GM21825 (cell line): ENCODE data around the gene CGB8.
"Not testable (repeated sequence)": the region's sequence is repeated elsewhere in the genome, so short reads cannot be mapped to it uniquely, and the experiment has no call there.

Experiments
- ATAC-seq: cut with Tn5 transposase; IDR thresholded peaks from one replicate; pipeline ENCODE4 v1.9.1; 2021; ENCODE audit warnings: mild to moderate bottlenecking, moderate library complexity; ENCODE audit not compliant: unreplicated experiment

CGB8 gene

DNA sequence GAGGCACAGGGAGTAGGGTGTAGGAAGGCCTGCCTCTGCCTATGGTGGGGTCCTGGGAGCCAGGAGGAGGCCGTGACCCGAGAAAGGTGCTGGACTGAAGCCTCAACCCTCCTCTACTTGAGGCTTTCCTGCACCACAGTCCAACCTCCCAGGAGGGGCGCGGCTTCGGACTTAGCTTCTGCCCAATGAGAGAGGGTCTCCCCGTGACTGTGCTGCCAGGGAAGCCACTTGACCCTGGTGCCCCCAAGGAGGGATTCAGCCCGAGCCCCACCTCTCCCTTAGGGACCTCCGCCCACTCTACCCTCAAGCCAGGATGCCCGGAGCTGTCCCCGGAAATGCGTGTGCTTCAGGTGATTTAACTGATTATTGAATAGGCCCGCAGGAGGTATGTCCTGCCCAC, at the start of gene CGB8:
CGB8 (minus strand) TSS at position 101 of the 400 bp plus-strand sequence. CDS start 372 bp downstream, outside the sequence.
- not testable (repeated sequence) for ATAC-seq

DNA sequence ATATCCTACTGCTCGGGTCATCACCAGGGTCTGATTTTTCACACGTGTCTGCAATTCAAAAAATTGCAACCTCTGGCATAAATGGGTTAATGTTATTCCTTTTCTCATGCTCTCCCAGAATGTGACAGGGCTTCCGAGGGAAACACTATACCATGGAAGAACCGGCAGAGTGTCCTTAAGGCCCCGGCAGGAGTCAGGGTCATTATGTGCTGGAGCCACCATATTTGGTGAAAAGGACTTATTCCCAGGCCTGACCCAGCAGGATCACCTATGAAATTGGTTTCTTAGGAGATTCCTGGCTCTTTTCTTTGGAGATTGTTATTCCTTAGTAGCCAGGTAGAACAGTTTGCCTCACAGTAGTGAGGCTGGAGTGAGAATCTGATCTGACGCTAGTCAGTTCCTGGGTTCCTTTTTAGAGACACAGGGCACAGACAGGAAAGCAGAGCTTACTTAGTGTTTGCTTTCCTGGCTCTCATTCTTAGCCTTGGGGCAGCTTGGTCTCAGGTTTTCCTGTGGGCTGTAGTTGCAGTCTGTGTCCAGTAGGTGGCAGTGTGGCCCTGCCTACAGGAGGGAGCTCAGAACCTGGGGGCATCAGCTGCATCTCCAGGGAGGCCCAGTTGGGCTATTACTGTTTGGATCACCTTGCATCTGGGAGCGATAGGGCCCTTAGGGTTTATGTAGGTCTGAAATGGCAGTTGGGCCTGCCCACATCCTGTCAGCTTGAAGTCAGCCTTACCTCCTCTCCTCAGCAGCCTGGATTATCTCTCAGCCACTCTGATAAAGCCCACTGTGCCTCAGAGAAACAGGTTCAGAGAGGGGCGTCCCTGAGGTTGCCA, 48.8 kb upstream of the CGB8 start:
- ATAC-seq = no peak

DNA sequence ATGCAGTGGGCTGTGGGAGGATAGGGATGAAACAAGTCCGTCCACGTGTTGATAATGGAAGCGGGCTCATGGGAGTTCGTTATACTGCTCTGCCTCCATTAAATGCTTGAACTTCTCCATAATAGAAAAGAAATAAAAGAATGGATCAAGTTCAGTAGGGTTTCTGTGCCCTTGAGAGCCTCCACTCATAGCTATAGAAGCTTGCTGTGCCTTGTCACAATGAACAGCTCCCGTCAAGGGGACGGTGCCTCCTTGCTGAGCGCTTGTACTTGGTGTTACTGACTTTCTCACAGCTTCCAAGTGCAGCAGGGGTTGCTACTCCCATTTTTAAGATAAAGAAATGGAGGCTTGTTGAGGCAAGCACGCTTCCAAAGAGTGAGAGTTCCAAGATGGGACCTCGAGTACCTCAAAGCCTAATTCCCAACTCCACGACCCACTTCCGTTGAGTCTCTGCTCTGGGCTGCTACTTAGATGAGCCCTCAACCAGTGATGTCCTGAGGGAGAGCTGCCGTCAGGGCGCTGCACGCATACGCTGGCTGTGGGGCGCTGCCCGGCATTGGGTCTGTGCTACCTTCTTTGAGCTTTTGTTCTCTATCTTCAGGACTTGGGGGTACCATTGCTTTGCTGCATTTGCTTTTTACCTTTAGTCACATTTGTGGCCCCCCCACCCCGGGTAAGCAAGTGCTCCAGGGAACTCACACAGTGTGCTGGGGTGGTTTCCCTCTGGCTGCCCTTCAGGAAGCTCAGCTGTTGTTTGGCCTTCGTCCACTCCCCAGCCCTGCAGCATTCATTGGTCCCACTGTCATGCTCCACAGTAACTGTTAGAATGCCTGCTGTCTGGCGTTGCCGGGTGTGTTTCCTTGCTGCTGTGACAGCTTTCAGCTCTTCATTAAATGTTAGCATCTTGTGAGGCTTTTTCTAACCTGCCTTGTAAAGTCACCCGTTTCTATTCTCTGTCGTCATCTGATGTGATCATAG, 45.9 kb upstream of the CGB8 start:
- no peak for ATAC-seq

DNA sequence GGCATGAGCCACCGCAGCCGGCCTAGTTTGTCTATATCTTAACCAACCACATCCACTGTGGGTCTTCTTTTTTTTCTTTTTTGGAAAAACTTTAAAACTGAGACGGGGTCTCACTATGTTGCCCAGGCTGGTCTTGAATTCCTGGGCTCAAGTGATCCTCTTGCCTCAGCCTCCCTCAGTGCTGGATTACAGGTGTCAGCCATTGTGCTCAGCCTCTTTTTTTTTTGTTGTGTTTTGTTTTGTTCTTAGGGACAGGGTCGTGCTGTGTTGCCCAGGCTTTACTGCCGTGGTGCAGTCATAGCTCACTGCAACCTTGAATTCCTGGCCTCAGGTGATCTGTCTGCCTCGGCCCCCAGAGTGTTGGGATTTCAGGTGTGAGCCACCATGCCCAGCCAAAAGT, 43.8 kb upstream of the CGB8 start:
- ATAC-seq = no peak

DNA sequence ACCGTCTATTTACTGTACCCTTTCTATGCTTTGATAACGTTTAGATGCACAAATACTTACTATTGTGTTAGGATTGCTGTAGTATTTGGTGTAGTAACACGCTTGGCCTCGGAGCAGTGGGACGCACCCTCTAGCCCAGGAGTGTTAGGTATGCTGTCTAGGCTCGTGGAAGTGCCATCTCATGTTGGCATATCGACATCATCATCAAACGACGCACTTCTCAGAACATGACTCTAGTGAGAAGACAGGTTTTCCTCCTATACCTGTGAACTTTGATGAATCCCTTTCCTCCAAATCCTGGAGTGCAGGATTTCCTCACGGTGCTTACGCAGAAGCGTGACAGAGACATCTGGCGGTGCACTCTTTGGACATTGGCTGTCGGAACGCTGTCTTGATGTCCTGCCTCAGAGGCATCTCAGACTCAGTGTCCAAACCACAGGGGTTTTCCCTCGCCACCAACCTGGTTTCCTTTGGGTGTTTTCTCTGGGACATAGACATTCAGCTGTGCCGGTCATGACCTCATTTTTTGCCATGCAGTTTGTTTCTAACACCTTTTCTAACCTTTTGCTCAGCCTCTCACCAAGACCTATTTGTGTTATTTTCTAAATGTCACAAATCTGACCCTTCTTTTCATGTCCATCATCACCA, 42.6 kb upstream of the CGB8 start:
- no peak for ATAC-seq

DNA sequence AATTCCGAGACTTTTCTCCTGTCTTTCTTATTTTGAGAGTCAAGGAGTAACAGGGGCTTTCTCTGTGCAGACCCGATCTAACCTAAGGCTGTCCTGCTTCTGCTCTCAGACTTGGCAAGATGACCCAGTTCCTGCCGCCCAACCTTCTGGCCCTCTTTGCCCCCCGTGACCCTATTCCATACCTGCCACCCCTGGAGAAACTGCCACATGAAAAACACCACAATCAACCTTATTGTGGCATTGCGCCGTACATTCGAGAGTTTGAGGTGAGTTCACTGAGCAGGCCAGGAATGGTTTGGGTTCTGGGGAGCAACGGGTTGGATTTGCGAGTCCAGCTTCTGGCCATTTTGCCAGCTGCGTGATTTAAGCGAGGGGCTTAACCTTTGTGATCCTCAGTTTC, 37.4 kb upstream of the CGB8 start:
- no peak for ATAC-seq

DNA sequence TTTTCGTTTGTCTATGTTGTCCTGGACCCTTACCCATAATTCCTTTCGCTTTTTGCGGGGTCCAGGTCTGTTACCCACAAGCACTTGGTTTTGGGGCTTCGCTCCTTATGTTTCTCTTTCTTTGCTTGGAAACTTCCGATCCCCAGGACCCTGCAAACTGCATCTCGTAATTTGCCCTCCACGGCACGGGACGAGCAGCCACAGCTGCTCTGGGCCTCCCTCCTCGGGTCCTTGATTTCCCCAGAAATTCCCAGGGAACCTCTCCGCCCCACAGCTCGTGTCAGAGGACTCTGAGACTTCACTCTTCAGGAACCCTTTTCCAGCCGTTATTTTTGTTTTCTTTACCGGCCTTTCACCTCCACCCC, 36.9 kb upstream of the CGB8 start:
- ATAC-seq = no peak

DNA sequence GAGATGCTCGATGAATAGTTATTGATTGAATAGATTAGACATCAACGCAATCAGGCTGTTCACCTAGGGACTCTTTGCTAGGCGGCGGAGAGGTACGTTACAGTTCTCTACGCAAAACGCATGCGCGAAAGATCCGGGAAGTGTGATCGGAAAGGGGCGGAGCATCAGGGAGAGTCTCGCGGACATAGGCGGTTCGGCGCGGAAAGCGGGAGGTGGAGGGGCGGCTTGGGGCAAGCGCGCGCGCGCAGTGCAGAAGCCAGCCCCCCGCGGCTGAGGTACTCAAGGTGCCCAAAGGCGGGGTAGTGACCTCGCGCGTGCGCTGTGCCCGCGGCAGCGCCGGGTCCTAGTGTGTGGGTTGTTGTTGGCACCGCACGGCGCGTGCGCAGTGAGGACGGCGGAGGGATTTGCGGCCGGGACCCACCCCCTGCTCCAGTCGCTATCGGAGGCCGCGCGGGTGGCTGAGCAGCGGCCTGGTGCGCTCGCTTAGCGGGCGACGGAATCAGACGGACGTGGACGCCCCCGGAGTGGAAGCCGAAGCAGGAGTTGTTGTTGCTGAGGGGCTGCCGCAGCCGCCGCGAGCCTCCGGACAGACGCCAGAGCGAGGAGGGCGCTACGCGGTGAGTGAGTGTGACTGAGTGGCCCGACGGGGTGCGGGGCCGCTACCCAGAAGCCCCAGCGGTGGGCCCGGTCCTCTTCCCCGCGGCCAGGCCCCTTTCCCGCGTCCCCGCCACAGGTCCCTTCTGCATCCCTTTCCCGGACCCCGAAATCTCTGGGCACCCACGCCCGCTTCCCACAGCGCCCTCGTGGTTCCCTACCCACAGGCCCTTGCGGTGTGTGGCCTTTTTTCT, 36.3 kb upstream of the CGB8 start, which contains the start of gene SNRNP70:
SNRNP70 (plus strand) TSS at position 432 of the 848 bp plus-strand sequence. CDS start 964 bp downstream, outside the sequence.
- ATAC-seq = peak; percentile 76

DNA sequence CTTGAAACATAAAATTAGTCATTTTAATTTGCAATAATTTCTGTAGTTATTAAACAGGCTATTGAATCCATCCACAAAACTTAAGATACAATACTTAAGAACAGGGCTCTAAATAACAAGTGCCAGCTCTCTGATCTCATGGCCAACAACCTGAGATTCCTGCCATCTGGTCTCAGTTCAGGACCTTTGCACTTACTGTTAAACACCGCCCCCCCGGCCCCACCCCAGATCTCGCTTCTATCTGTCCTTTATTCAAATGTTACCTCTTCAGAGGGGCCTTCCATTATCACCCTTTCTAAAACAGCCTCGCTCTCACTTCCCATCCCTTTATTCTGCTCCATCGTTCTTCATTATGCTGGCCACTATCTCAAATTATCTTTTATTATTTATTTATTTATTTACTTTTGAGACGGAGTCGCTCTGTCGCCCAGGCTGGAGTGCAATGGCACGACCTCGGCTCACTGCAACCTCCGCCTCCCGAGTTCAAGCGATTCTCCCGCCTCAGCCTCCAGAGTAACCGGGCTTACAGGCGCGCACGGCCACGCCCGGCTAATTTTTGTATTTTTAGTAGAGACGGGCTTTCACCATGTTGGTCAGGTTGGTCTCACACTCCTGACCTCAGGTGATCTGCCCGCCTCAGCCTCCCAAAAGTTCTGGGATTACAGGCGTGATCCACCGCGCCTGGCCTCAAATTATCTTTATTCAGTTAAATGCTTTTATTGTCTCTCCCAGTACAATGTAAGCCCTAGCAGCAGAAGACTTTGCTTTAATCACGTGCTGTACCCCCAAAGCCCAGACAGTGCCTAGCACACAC, 35.5 kb upstream of the CGB8 start:
- no peak for ATAC-seq

DNA sequence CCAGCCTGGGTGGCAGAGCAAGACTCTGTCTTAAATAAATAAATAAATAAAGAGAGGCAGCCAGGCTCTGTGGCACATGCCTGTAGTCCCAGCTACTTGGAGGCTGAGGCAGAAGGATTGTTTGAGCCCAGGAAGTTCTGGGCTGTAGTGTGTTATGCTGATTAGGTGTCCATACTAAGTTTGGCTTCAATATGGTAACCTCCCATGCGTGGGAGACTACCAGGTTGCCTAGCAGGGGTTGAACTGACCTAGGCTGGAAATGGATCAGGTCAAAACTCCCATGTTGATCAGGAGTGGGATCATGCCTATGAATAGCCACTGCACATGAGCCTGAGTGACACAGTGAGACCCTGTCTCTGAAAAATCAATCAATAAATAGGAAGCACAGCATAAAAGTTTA, 32.4 kb upstream of the CGB8 start:
- no peak for ATAC-seq

DNA sequence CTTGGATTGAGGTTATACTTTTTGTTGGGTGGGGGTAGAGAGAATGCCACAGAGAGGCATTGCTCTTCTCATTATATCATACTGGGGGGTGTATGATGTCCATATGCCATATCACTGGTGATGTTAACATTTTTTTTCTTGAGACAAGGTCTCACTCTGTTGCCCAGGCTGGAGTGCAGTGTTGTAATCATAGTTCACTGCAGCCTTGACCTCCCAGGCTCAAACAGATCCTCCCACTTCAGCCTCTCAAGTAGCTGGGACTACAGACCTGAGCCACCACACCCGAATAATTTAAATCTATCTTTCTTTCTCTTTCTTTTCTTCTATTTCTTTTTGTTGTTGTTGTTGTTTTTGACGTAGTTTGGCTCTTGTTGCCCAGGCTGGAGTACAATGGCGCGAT, 31.5 kb upstream of the CGB8 start:
- ATAC-seq = no peak

DNA sequence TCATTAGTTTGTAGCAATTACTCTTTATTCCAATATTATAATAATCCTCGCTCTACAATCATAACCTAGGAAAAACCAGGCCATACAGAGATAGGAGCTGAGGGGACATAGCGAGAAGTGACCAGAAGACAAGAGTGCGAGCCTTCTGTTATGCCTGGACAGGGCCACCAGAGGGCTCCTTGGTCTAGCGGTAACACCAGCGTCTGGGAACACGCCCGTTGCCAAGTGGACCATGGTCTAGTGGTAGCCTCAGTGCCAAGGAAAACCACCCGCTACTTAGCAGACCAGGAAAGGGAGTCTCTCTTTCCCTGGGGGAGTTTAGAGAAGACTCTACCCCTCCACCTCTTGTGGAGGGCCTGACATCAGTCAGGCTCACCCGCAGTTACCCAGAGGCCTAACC, 26.0 kb upstream of the CGB8 start:
- not testable (repeated sequence) for ATAC-seq

DNA sequence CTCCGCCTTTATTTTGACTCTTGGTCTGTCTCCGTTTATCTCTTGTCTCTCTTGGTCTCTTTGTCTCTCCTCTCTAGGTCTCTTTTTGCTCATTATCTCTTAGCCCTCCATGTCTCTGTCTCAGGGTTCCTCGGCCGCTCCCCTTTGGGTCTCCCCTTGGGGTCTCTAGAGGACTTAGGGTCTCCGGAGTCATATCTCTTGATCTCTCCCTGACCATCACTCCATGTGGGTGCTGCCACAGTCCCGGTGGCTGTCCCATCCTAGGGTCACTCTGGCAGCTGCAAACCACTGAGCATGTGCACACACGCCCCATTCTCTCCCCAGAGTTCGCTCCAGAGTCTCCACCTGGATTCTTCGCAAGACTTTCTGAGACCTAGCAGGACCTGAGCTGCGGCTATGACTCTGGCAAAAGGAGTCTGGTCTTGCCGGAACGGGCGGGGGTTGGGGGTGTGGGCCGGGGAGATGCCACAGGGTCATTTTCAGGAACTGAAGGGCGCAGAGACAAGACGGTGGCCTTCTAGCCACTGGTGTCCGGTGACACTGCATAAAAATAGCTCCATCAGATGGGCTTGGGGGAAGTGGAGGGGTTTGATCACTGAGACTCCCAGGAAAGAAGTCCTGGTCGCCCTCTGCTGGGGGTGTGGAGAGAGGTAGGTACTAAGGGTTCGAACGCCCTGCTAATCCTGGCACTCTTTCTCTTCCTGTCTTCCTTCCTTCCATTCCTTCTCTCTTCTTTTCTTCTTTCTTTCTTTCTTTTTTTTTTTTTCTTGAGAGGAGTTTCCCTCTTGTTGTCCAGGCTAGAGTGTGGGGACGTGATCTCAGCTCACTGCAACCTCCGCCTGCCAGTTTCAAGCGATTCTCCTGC, 24.8 kb upstream of the CGB8 start:
- no peak for ATAC-seq

DNA sequence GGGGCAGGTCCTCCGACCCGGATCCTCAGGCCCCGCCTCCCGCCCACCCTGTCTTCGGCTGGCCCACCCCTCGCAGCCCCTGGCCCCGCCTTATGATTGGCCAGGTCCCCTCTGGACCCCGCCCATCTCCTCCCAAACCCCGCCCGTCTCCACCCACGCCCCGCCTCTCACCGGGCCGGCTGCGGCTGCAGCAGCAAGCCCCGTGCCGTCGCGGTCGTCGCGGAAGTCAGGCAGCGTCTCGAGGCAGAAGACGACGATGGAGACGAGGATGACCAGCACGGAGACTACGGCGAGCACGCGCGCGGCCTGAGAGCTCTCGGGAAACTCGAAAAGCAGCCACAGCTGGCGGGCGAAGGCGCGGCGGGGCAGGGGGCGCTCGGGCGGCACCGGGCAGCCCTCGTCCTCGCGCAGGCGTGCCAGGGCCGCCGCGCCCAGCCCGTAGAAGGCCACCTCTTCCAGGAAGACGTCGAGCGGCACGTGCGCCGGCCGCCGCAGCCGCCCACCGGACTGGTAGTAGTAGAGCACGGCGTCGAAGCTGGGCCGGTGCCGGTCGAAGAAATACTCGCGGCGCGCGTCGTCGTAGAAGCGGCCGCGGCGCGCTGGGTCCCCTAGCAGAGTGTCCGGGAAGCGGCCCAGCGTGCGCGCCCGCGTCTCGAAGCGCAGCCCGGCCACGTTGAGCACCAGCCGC, 23.1 kb upstream of the CGB8 start:
- ATAC-seq = no peak

DNA sequence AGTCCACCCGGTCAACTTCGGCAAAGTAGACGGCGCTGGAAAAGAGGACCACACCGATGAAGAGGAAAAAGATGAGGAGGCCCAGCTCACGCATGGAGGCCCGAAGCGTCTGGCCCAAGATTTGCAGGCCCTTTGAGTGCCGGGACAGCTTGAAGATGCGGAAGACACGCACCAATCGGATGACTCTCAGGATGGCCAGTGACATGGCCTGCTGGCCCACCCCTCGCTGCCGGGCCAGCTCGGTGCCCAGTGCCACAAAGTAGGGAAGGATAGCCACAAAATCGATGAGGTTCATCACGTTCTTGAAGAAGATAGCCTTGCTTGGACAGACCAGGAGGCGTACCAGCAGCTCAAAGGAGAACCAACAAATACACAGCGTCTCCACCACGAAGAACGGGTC, 21.5 kb upstream of the CGB8 start:
- ATAC-seq = no peak

DNA sequence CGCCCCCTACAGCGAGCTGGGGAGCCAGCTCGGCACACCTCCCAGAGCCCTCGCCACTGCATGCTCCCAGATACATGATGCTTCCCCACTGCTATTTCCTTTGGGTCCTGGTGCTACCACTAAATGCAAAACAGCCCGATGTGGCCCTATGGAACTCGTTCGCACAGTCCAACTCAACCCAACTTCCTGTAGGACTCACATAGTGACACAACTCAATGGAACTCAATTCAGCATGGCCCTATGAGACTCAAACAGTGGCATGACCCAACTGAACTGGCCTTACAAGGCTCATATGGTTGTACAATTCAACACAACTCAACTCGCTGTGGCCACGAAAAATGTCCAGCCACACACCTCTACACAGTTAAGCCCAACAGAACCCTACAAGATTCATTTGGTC, 20.1 kb upstream of the CGB8 start:
- ATAC-seq = no peak

DNA sequence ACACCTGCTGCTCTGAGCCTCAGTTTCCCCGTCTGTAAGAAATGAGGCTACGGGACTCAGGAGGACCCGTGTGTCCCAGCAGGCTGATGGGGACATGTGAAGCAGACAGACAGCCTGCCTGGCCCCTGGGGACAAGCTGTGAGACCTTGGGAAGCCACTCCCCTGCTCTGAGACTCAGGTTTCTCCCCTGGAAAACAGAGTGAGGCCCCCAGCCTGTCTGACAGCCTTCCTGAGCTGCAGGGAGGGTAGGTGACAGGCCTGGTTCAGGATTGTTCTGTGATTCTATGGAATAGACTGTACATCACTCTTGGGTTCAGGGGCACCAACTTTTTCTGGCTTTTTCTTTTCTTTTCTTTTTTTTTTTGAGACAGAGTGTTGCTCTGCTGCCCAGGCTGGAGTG, 18.6 kb upstream of the CGB8 start:
- ATAC-seq = no peak

DNA sequence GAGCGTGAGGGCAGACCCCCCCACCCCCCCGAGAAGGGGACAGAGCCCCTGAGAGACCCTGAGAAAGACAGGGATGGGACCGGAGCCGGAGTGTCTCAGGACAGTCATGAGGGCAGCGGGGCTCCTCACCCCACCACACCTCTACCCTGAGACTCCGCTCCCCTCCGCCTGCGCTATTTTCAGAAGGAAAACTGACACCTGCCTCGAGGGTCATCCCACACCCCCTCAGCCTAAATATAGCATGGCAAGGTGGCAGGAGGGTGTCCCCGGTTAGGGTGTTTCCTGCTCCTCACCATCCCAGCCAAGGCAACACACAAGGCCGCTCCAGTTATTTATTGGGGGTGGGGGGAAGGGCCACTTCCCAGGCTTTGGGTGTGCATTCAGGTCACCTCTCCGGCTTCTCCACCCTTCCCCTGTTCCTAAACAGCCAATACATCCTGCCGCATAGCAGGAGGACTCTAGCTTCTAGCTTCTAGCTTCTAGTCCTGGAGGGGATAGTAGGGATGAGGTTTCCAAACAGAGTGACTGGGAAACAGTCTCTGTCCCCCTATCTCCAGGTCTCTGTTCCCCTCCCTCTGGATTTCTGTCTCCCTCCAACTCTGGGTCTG, 17.1 kb upstream of the CGB8 start:
- no peak for ATAC-seq
